Caki2 (cell line): ENCODE data around the gene UQCRC1. TPM values are rescaled to one million over a fixed set of nuclear protein-coding genes. Genes with fewer than 3 reads are reported as not detected.

Experiments used
- DNase-seq: peaks from one replicate; pipeline ENCODE4 v3.0.0-alpha.2; 2015; ENCODE audit warnings: low read depth
- in situ Hi-C: cut with HindIII; loops from 2 replicates; pipeline ENCODE4 v1.10.0; 2016; ENCODE audit warnings: low sequenced_read_pairs, low pct_unique_long_range_greater_than_20kb, mixed read lengths
- total RNA-seq: library from RNA; depleted of rRNA; stranded (reverse); fragments of >200 nt; shearing (Covaris generic); gene quantifications from 2 replicates; pipeline ENCODE4 v1.2.3, GENCODE V29; 2014; ENCODE audit warnings: low replicate concordance

Gene UQCRC1
- total RNA-seq, 1 experiment from 2014 or later = 416 TPM

- in situ Hi-C loops = no loop called here
- DNase-seq = peak; percentile 92
Observed at GRCh38 chr3:48635222-48636021, 26.0 kb upstream of the UQCRC1 start, which contains the start of gene SLC26A6. SLC26A6 (minus strand) TSS chr3:48635461; CDS start chr3:48635393, 68 bp downstream.

- in situ Hi-C loops = no loop called here
- DNase-seq = peak; percentile 50
Observed at GRCh38 chr3:48634661-48635221, 25.3 kb upstream of the UQCRC1 start.

GRCh38 chr3:48633743-48634142 is 24.3 kb upstream of the UQCRC1 start:
- in situ Hi-C loops = no loop called here
- no peak for DNase-seq

GRCh38 chr3:48633256-48633655 is 23.8 kb upstream of the UQCRC1 start:
- DNase-seq = no peak
- in situ Hi-C loops = no loop called here

GRCh38 chr3:48631516-48632448 is 22.3 kb upstream of the UQCRC1 start:
- in situ Hi-C loops = no loop called here
- no peak for DNase-seq

- no peak for DNase-seq
- in situ Hi-C loops = no loop called here
Observed at GRCh38 chr3:48630833-48631232, 21.4 kb upstream of the UQCRC1 start.

- in situ Hi-C loops = no loop called here
- no peak for DNase-seq
Observed at GRCh38 chr3:48630407-48630806, 21.0 kb upstream of the UQCRC1 start.

- in situ Hi-C loops = no loop called here
- DNase-seq = no peak
Observed at GRCh38 chr3:48629894-48630293, 20.4 kb upstream of the UQCRC1 start.

- in situ Hi-C loops = no loop called here
- DNase-seq = no peak
Observed at GRCh38 chr3:48628277-48629017, 19.0 kb upstream of the UQCRC1 start.

GRCh38 chr3:48625600-48625999 is 16.2 kb upstream of the UQCRC1 start:
- DNase-seq = no peak
- in situ Hi-C loops = no loop called here

- DNase-seq = no peak
- in situ Hi-C loops = no loop called here
Observed at GRCh38 chr3:48624767-48625166, 15.3 kb upstream of the UQCRC1 start.

- in situ Hi-C loops = no loop called here
- DNase-seq = no peak
Observed at GRCh38 chr3:48623851-48624547, 14.6 kb upstream of the UQCRC1 start.

- in situ Hi-C loops = no loop called here
Observed at GRCh38 chr3:48621461-48621869, 12.0 kb upstream of the UQCRC1 start, which contains the start of gene TMEM89. TMEM89 (minus strand) TSS chr3:48621769; CDS start chr3:48621756, 13 bp downstream.

GRCh38 chr3:48619541-48620524 is 10.4 kb upstream of the UQCRC1 start:
- in situ Hi-C loops = no loop called here
- no peak for DNase-seq

More at GRCh38 chr3:48621461-48621869, 12.0 kb upstream of the UQCRC1 start, which contains the start of gene TMEM89:
- no peak for DNase-seq

GRCh38 chr3:48617559-48617958 is 8.1 kb upstream of the UQCRC1 start:
- no peak for DNase-seq
- in situ Hi-C loops = no loop called here

- in situ Hi-C loops = no loop called here
- DNase-seq = no peak
Observed at GRCh38 chr3:48614044-48614443, 4.6 kb upstream of the UQCRC1 start.
